Fibroblast of skin of left quadriceps (primary cell): ENCODE measurements around the gene CDK14.

Source experiments
- DNase-seq, 2 experiments: peaks; one replicate each; pipeline ENCODE4 v3.0.0-alpha.2; 2013; ENCODE audit warnings: low read depth in 2 of 2

The CDK14 gene

DNA sequence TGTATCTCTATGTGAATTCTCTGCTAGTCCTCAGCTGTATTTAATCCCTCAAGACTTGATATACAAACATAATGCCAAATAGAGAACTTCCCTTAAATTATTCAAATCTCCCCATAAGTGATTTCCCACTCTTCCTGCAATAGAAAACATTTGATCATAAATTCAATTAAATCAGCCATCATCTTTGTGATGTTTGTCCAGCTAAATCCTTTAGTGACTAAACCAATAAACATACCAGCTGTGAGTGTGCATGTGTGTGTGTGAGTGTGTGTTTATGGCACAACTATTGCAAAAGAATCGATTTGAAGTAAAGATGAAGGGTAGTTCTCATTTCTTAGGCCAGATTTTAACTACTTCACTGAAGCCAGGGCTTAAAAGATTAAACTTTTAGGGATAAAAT is 492.6 kb downstream of the CDK14 start:
- no peak for DNase-seq

DNA sequence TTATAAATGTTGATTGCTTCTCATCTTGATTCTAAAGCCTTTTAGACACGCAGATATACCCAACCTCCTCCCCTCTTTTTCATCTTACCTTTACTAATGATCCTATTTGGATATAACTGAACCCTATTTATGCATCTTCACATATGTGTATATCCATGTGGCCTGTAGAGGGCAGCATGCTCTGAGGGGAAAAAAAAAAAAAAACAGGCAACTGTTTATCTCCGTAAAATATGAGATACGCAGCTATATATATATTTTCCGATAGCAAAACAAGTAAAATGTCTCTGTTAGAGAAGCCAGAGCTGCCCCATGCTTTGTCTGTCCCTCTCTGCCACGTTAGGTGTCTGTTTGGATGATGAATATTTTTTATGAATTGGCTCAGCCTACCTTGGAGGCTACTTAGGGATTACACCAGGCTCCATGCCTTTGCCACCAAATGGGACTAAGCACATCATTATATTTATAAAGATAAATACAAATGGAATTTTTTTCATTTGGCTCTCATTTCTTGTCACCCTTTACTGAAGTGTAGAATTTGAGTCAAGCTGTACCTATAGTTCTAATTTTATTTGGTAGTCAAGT is 493.4 kb downstream of the CDK14 start:
- peak; percentile 29 to 33 for DNase-seq

DNA sequence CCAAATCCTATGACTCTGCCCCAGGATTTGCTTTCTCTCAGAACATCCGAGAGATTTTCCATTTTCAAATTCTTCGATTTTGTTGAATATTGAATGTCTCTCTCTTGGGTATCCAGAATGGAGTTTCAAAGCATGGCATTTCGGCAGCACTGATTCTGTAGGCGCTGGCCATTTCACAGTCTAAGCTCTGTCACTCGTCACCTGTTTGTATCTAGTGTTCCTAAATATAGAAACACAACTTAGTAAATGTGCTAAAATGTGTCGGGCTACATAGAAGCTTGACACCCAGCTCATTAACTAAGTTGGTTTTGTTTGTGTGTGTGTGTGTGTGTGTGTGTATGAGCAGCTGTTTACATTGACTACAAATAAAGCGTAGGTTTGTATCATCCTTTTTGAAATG is 494.6 kb downstream of the CDK14 start:
- DNase-seq: no peak

DNA sequence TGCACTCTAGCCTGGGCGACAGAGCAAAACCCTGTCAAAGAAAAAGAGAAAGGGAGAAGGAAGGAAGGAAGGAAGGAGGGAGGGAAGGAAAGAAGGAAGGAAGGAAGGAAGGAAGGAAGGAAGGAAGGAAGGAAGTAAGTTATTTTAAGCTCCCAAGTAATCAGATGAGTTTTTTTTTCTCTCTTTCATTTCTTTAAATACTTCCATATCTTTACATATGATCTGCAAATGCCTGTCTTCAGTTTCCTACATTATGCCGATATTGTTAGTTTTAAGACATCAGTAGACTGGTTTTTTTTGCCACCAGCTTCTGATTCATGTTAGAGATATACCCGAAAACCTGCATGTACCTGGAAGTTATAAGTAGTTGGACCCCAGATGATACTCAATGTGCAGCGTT is 495.5 kb downstream of the CDK14 start:
- no peak for DNase-seq

DNA sequence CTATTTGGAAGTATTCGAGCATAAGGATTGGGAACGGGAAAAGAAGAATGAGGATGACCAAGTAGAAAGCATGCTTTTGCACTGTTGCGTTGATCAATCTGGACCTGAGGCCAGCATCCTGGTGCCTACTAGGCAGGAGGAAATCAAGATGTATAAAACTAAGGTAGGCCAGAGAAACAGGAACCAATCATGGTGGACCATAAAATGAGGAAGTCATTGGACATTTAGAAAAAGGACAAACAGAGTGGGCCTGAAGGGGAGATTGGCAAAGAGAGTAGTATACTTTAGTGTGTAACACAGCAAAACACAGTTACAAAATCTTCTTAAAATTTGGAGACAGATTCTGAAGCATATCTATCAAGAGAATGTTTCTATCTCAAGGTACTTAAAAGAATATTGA is 497.1 kb downstream of the CDK14 start:
- DNase-seq: no peak

DNA sequence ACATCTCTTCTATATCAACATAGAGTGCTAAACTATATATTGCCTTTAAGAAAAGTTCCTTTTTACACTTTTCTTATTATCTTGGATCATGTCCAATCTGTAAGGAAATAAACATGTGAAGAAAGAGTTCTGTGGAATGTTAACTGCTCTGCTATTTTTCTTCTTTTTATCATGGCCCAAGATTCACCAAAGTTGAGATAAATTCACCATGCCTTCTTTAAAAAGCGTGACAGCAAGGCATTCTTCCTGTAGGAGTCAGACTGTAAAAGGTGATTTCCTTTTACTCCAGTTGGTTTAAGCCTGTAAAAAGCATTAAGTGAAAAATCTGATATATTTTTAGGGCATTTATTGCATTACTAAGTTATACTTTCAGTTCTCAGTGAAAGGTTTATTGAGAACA is 502.4 kb downstream of the CDK14 start:
- DNase-seq: peak in 1 of 2 experiments; percentile 22

DNA sequence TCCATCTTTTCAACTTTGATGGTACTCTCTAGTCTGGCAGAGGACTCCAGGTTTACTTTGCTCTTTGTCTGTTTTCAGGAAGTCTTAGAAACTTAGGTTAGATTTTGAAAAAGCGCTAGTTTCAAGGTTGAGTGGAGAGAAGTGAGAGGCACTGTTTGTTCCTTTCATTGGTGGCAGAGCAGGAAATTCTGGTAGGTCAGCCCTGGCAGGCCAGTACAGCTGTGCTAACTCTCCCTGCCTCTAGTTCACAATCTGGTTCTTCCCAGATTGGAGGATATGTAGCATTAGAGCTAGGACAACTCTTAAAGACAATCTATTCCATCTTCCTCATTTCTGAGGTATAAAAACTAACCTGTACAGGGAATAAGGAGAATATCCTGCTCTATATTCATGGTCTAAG is 507.2 kb downstream of the CDK14 start:
- DNase-seq: no peak

DNA sequence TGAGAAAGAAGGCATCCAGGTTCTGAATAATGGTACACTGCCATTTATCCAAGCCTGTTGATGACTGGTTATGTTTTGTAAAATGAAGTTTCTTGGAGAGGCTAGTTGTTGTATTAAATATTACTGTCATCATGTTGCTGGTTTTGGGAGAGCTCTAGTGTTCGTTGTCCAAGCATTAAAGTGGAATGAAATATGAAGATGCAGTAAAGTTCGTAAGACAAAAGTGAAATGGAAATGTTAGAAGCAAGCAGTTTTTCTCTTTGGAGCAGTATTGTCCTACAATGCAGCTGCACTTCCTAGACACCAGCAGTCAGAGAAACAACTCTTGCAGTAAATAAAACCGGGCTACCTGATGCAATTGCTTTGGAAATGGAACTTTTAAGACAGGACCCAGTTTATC is 511.3 kb downstream of the CDK14 start:
- DNase-seq: no peak

DNA sequence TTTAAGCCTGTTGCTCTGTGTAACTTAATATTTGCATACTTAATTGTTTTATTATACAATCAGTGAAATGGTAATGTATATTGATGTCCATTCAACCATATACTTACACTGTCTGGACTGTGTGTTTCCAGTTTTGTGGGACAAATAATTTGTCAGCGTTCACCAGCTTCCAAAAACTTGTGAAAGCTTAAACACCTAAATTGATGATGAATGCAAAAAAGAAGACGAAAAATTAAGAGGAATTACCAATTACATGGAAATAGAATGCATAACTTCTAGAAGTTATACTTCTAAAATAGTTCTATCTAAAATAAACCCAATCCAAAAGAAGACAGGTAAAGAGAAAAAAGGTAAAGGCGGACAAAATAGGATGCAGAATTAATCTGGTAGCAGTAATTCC is 513.1 kb downstream of the CDK14 start:
- DNase-seq: no peak

DNA sequence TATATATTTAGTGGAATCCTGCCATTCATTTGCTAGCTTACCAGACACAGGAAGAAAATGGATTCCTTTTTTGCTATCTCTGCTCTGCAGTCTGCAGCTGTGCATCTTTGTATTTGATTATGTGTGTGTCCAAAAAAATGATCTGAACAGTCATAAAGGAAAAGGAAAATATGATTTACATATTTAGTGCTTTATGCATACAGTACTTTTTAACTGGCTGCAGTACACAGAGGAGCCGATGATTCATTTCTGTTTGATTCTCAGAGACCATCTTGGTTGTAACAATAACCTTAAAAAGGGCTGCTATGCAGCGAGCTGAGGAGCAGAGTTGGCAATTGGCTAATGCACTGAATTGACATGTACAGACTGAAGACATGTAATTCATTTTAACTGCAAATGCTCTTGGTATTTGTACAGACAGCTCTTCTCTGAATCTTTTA is 516.8 kb downstream of the CDK14 start:
- peak; percentile 51 to 59 for DNase-seq

DNA sequence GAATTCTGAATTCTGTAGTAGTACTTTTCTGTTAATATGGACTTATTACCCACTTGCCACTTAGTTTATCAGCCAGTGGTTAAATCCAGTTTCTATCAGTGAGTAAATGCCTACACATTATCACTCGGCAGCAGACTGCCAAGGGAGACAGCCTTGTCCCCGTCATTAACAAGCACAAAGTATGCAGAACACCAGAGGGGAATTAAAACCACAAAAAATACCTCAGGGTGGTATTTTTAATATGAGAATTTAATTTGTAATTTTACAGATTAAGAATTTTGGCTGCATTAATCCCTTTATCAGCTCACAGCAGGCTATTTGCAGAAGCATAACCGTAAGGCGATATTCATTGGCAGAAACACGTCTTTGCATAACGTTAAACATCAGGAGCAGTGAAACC is 518.1 kb downstream of the CDK14 start:
- DNase-seq: no peak

DNA sequence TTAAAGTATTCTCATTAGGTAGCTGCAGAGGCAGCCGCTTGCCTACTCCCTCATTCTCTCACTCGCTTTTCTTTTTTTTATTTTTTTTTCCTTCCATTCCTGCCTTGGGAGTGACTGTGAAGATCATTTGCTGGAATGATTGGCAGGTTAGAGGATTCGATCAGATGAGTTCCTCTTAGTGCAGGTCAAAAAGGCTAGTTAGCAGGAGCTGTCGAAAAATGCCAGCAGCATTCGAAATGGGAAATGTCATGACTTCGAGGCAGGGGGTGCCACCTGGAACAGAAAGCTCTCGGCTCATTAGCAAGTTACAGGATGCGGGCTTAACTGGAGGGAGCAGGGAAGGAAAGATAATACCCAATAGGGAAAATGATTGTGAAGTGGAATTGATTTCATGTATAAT is 530.6 kb downstream of the CDK14 start:
- DNase-seq: no peak

DNA sequence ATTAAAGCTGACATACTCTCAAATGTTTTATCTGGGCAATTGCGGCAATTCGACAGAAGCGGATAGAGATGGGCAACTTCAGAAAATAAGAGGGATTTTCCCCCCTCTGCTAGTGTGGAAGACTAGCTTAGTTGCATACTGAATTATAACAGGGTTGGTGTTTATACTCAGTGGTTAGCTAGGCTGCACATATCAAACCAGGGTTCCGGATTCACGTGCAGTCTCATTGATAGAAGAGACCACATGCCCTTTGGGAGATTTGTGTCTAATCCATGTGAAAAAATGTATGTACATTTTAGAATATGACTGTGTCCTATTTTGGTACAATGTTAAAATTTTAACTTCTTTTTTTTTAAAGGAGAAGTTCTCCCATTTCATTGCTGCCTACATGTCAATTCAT is 531.2 kb downstream of the CDK14 start:
- DNase-seq: no peak

DNA sequence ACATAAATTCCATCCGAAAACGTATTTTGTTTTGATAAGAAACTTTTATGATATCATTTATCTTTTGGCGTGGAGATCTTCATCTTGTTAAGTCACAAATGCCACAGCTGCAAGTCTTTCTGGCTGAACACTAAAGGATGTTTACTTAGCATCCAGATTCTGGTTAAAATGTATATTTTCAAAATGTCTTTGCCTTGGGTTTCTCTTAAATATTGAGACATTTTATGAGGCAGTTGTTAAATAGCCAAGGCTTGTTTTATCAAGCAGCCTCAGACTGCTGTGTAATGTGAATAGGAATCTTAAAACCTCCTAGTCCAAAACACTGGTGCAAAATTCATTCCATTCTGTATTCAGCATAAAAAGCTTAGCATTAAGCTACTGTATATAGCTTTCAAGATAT is 531.8 kb downstream of the CDK14 start:
- DNase-seq: no peak

DNA sequence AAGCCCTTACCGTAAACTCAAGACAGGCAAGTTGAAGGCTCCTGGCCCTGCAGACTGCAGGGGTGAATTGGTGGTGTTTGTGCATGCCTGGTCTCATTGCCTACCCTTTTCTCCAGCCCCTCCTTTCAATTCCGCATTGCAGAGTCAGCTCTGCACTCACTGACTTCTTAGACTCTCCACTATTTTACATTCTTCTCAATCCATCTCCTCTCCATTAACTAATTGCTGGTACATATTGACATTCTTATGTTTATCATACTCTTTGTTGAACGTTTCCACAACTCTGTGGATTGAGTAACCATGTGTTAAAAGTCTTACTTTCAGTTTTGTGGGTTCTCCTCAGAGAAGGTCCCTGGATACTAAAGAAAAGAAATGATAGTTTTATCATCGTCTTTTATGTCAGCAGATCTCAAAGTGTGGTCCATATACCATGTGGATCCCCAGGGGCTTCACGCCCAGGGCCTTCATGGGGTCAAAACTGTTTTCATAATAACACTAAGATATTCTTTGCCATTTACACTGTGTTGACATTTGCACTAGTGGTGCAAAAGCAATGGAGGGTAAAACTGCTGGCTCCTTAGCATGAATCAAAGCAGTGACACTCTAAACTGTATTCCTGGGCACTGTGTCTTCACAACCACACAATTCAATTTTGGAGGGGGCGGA is 532.7 kb downstream of the CDK14 start:
- DNase-seq: no peak

DNA sequence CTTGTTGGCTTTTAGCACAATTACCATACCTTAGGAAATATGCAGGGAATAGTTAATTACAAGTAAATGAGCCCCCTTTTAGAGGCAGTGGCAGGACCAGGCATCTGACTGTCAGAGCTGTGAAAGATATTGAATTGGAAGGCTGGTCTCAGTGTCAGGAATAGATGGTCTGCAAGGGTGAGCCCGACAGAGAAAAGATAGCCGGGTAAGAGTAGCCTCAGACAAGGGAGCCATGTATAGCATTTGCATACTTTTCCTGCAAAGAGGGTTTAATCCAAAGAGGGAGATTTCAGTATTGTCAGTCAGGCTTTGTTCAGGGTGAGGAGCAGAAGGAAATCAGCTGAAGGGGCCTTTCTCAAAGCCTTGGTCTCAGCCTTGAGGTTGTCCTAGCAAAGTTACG is 539.2 kb downstream of the CDK14 start:
- no peak for DNase-seq

DNA sequence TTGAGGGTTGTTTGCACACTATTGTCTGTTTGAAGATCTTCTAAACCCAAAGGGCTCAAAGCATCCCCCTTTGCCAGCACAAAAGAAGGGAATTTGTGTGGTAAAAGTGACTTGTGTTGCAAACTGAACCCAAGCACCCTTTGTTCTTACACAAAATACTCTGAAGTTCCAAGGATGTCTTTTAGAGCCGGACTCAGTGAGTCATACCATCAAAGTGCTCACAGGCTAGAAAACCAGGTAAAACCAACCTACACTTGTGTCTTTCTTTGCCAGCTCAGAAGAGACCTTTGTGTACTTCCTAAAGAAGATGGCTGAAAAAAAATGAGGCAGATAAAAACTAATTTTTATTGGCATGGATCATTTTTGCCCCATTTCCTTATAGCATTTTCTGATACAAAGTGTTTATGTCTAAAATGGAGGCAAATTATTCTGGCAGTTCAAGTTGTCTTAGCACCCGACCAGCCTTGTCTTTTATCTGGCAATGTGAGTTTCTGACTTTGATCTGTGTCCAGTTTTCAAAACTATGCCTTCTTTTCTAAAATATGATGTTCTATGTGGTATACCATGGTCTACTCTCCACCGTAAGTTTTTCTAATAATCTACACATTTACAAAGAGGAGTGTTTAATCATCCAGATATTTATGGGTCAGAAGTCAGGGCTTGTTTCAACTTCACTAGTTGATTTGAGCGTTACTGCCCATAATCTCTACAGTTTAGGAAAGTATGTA is 539.7 kb downstream of the CDK14 start:
- no peak for DNase-seq

DNA sequence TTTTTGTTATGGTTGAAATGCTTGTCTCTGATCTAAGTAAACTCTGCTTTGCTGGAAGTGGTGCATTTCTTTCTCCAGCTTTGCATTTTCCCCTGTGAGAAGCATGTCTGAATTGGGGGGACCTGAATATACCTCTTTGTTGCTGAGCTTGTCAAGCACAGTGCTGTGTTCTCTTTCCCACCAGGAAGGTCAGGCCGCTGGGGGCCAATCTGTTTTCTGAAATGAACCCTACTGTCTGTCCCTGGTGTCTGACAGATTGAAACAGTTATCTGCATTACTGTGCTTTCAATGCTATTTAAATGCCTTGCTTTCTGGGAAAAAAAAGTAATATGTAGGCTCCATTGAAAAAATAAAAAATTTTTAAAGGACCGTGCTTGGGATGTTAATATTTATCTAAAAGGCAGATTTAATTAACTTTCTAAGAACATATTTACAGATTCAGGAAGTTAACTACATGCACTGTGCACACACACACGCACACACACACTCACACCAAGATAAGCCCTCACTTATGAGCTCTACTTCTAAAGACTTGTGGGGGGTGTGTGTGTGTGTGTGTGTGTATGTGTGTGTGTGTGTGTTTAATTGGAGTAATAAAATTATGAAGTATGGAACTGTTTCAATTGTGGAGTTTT is 541.1 kb downstream of the CDK14 start:
- DNase-seq: no peak

DNA sequence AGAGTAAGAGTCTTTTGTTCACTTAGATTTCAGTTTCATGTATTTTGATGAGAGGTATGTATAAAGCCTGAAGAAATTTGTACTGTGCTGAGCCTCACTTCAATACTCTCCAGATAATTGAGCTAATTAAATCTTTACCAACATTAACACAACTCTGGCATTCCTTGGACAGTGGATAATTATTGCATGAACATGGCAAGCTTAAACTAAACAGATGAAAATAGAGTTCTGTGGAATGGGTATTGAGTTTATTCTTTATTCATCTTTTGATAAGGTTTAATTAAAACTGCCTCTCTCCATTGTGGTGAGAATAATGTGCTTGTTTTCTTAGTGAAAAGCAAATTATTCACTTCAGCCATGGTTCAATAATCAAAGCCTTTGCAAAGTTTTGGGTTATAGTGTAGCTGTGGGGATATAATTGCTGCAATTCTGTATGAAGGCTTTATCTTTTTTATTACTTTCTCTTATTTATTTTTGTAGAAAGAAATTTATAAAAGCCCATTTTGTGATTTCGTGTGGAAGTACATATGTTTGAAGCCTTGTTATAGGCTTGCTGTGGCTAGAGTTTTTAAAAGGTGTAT is 541.8 kb downstream of the CDK14 start:
- DNase-seq: no peak

DNA sequence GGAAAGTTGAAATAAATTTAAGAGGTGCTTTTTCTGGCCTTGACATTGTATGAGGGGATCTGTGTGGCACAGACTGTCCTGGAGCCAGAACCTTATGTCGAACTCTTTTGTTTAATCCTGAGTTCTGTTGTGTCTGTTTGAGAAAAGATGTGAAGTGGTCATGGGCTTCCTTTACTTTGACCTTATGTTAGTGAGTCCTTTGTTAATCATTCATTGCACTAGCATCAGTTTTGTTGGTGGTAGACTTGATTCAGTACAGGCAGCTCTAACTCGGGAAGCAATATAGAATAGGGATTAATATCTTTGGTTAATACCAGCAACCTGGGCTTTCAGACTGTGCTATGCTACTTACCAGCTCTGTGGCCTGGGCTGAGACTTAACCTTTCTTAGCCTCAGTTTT is 544.2 kb downstream of the CDK14 start:
- DNase-seq: no peak

DNA sequence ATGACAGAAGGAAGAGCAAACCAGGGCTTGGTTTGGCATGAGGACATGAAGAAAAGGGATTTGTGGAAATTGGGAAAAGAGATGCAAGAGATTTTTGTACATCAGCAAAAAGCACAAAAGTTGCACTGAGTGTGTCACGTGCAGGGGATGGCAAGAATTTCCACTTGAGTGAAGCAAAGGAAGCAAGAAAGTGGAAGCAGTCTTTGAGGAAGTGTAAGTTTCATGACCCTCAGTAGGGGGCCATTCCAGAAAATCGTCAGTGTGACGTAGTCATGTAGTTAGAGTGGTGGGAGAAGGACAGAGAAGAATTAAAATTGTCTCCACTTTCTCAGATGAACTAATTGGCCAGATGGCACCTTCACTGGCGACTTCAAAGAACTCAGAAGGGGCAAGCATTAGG is 544.9 kb downstream of the CDK14 start:
- no peak for DNase-seq

DNA sequence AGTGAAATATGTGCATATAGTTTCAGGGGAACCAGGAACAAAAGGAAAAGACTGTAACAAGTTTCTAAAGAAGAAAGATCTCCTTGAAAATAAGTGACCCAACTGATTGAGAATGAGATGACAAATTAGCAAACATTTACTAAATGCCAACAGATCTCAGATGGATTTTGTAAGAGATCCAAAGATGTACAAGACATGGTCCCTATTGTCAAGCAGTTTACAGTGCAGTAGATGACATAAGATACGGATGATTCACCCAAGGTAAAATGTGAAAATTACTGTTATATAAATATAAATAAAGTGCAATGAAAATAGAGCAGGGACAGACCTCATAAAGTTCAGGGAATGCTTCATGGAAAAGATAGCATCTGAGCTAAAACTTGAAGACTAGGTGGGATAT is 546.6 kb downstream of the CDK14 start:
- no peak for DNase-seq
